ENCODE measurements around the gene PCF11.

GRCh38 chr11:83112886-83113285 is 44.0 kb upstream of the PCF11 start:
- TF ChIP-seq CTCF (IDR thresholded peaks at IDR 0.05 in 2 of 3, conservative IDR thresholded peaks at IDR 0.05 in 1 of 3; ENCODE audit: borderline replicate concordance in 1 of 3, insufficient read depth in 1 of 3, low read depth in 2 of 3, low read length in 2 of 3) (no peak), EZH2 (IDR thresholded peaks at IDR 0.05) (no peak), REST (IDR thresholded peaks at IDR 0.05; ENCODE audit: low read depth) (no peak), EGR1 (IDR thresholded peaks at IDR 0.05; ENCODE audit: low read depth) (no peak), POLR2A (IDR thresholded peaks at IDR 0.05; ENCODE audit: borderline replicate concordance, extremely low read depth, insufficient read depth, insufficient read length) (no peak), POLR2AphosphoS5 (IDR thresholded peaks at IDR 0.05; ENCODE audit: low read depth, low read length) (no peak), ZNF274 (IDR thresholded peaks at IDR 0.05; ENCODE audit: low read depth, low read length) (no peak), EZH2phosphoT487 (IDR thresholded peaks at IDR 0.05; ENCODE audit: borderline replicate concordance) (no peak), FOSL1 (IDR thresholded peaks at IDR 0.05; ENCODE audit: low read depth) (no peak)

Measured in HCT116 (cell line).